NOMO-1 treated with DMSO at 0.1 percent for 48 hours (cell line): ENCODE results near the gene BORCS5.

Source experiments
- DNase-seq: peaks from one replicate; lab custom pipeline; 2025; ENCODE audit not compliant: unreplicated experiment; lab: John Stamatoyannopoulos, UW

BORCS5 gene

GRCh38 chr12:12510551-12510950 is 153.7 kb downstream of the BORCS5 start:
- DNase-seq = no peak

GRCh38 chr12:12511021-12511783 is 154.3 kb downstream of the BORCS5 start:
- no peak for DNase-seq

- DNase-seq = no peak
Observed at GRCh38 chr12:12511895-12512711, 155.2 kb downstream of the BORCS5 start.

GRCh38 chr12:12513416-12514006 is 156.6 kb downstream of the BORCS5 start:
- no peak for DNase-seq

- DNase-seq = no peak
Observed at GRCh38 chr12:12518464-12518845, 161.6 kb downstream of the BORCS5 start.

GRCh38 chr12:12518919-12519318 is 162.0 kb downstream of the BORCS5 start:
- no peak for DNase-seq
